GM19193 (cell line): Measurements from ENCODE around the gene EIF4EBP3.

Experiments used
- POLR2A ChIP-seq: IDR thresholded peaks from 4 replicates; pipeline ENCODE4 v1.6.1; 2011; ENCODE audit not compliant: insufficient read depth, insufficient read length; ENCODE audit errors: extremely low read depth

The EIF4EBP3 gene

GRCh38 chr5:140588311-140589070, 41.0 kb downstream of the EIF4EBP3 start:
- no peak for TF ChIP-seq POLR2A

- TF ChIP-seq POLR2A = no peak
These were observed 43.4 kb downstream of the EIF4EBP3 start for GRCh38 chr5:140590861-140591260.

GRCh38 chr5:140591747-140592372, 44.4 kb downstream of the EIF4EBP3 start:
- TF ChIP-seq POLR2A = no peak

- TF ChIP-seq POLR2A = no peak
These were observed 46.7 kb downstream of the EIF4EBP3 start for GRCh38 chr5:140594169-140594568.

GRCh38 chr5:140595538-140596300, 48.3 kb downstream of the EIF4EBP3 start:
- TF ChIP-seq POLR2A = no peak

- TF ChIP-seq POLR2A = no peak
These were observed 48.9 kb downstream of the EIF4EBP3 start for GRCh38 chr5:140596321-140596741.

- TF ChIP-seq POLR2A = no peak
These were observed 51.4 kb downstream of the EIF4EBP3 start for GRCh38 chr5:140598836-140599235.
